Coronary artery (tissue), 2 donors: ENCODE data around the gene ST14.

Experiments used
- DNase-seq: peaks from one replicate; pipeline ENCODE4 v3.0.0-alpha.2; 2017; ENCODE audit warnings: low spot score
- H3K27ac ChIP-seq, 2 donors: fragments of 200-600 bp; sonication (generic); one replicate each; pipeline ENCODE4 v1.5.1; 2016 to 2019
- H3K4me3 ChIP-seq: fragments of 200-600 bp; sonication (generic); 2 replicates; pipeline ENCODE4 v1.5.1; 2016; ENCODE audit warnings: mild to moderate bottlenecking, moderate library complexity
- CTCF ChIP-seq: fragments of 200-600 bp; sonication (generic); IDR thresholded peaks from one replicate; pipeline ENCODE4 v1.5.1; 2019; ENCODE audit warnings: antibody characterized with exemption

ST14 gene

GRCh38 chr11:130136107-130136506, 23.5 kb upstream of the ST14 start:
- no peak for DNase-seq
- TF ChIP-seq CTCF = no peak

GRCh38 chr11:130137999-130138398, 21.6 kb upstream of the ST14 start:
- DNase-seq = no peak
- Histone ChIP-seq H3K4me3 (no peak overlapping the region), H3K27ac (no peak overlapping the region)
- TF ChIP-seq CTCF = no peak

More at GRCh38 chr11:130136107-130136506, 23.5 kb upstream of the ST14 start:
- Histone ChIP-seq H3K27ac (no peak overlapping the region), H3K4me3 (no peak overlapping the region)

GRCh38 chr11:130139401-130139800, 20.2 kb upstream of the ST14 start:
- Histone ChIP-seq H3K4me3 (no peak overlapping the region), H3K27ac (no peak overlapping the region)
- no peak for DNase-seq
- no peak for TF ChIP-seq CTCF

- DNase-seq = peak; percentile 59
- Histone ChIP-seq H3K27ac (peak overlapping the region in 1 of 2 donors; percentile 54), H3K4me3 (no peak overlapping the region)
- TF ChIP-seq CTCF = no peak
Measured at GRCh38 chr11:130141561-130142341, 17.8 kb upstream of the ST14 start.

- Histone ChIP-seq H3K27ac (no peak overlapping the region), H3K4me3 (no peak overlapping the region)
- peak; percentile 53 for DNase-seq
- no peak for TF ChIP-seq CTCF
Measured at GRCh38 chr11:130144141-130144540, 15.4 kb upstream of the ST14 start.

- no peak for DNase-seq
- TF ChIP-seq CTCF = no peak
- Histone ChIP-seq H3K4me3 (no peak overlapping the region), H3K27ac (no peak overlapping the region)
Measured at GRCh38 chr11:130144861-130145281, 14.7 kb upstream of the ST14 start.

- TF ChIP-seq CTCF = no peak
- peak overlapping the region in 1 of 2 donors; percentile 67 for H3K27ac ChIP-seq
- no peak overlapping the region for H3K4me3 ChIP-seq
- no peak for DNase-seq
Measured at GRCh38 chr11:130145311-130145812, 14.2 kb upstream of the ST14 start.
